Skeletal muscle tissue (tissue), 4 donors: Measurements from ENCODE around the gene CNTRL. TPM values are rescaled to one million over a fixed set of nuclear protein-coding genes. Genes with fewer than 3 reads are reported as not detected.

Experiments
- H3K27ac ChIP-seq: one replicate; pipeline ENCODE4 v1.7.0; 2013; ENCODE audit warnings: mild to moderate bottlenecking, low read depth, low read length, inconsistent platforms
- H3K27me3 ChIP-seq, 3 donors: one replicate each; pipeline ENCODE4 v1.7.0; 2013; ENCODE audit warnings: low read length in 3 of 3; ENCODE audit not compliant: control insufficient read depth in 3 of 3, insufficient read depth in 3 of 3
- H3K36me3 ChIP-seq, 3 donors: one replicate each; pipeline ENCODE4 v1.7.0; 2013; ENCODE audit warnings: low read length in 3 of 3; ENCODE audit not compliant: control insufficient read depth in 3 of 3, insufficient read depth in 3 of 3
- H3K4me1 ChIP-seq, 3 donors: one replicate each; pipeline ENCODE4 v1.7.0; 2013; ENCODE audit warnings: low read length in 3 of 3, mild to moderate bottlenecking in 3 of 3; ENCODE audit not compliant: control insufficient read depth in 3 of 3, insufficient read depth in 3 of 3
- H3K4me3 ChIP-seq, 3 donors: one replicate each; pipeline ENCODE4 v1.7.0; 2013; ENCODE audit warnings: low read length in 3 of 3
- H3K9ac ChIP-seq, 3 donors: one replicate each; pipeline ENCODE4 v1.7.0; 2013; ENCODE audit warnings: low read length in 3 of 3, mild to moderate bottlenecking in 3 of 3, moderate library complexity in 2 of 3, low read depth in 1 of 3
- H3K9me3 ChIP-seq, 3 donors: one replicate each; pipeline ENCODE4 v1.7.0; 2013; ENCODE audit warnings: low read length in 3 of 3; ENCODE audit not compliant: control insufficient read depth in 3 of 3
- total RNA-seq: library from RNA; depleted of rRNA; stranded (reverse); fragments of >200 nt; gene quantifications from one replicate; pipeline ENCODE4 v1.2.3, GENCODE V29; 2014
- donor health status: Osteomylitis.

CNTRL gene
- total RNA-seq, 1 donor from 2014 or later: 8.9 TPM

DNA sequence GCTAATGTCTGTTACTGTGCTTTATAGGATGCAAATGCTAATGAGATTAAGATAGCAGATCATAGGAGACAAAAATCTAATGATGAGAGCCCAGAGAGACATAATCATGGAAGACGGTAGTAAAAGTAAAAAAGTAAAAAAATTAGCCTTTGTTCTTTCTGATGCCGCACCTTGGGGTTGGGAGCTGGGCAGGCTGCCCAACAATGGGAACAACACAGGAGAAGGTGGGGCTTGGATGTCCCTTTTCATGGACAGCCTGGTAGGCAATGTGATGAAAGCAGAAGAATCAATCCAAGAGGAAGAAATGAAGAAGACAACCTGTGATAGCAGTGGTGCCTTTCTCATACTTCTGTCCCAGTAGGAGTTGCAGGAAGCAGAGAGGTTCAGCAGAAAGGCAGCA is 69.7 kb downstream of the CNTRL start:
- H3K9ac ChIP-seq: no peak overlapping the region
- H3K9me3 ChIP-seq: no peaks in the 10 kb centered on the region
- peaks cover 6 to 67% (median 52%) of the 10 kb centered on the region in 3 donors for H3K36me3 ChIP-seq
- no peaks in the 10 kb centered on the region for H3K4me1 ChIP-seq
- no peak overlapping the region for H3K27ac ChIP-seq
- H3K27me3 ChIP-seq: no peaks in the 10 kb centered on the region
- no peak overlapping the region for H3K4me3 ChIP-seq

DNA sequence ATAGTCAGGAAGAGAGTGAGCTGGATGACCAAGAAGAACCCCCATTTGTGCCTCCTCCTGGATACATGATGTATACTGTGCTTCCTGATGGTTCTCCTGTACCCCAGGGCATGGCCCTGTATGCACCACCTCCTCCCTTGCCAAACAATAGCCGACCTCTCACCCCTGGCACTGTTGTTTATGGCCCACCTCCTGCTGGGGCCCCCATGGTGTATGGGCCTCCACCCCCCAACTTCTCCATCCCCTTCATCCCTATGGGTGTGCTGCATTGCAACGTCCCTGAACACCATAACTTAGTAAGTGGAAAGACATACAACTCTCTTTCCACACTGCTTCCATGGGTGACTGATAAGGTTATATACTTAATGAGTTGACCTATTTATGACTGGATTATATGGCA is 75.4 kb downstream of the CNTRL start:
- Histone ChIP-seq H3K4me3 (no peak overlapping the region), H3K27me3 (no peaks in the 10 kb centered on the region), H3K36me3 (peaks cover 4 to 39% (median 39%) of the 10 kb centered on the region in 3 donors)

GRCh38 chr9:121153642-121154041 is 78.9 kb downstream of the CNTRL start:
- Histone ChIP-seq H3K4me1 (no peaks in the 10 kb centered on the region), H3K9me3 (no peaks in the 10 kb centered on the region), H3K27ac (no peak overlapping the region), H3K27me3 (no peaks in the 10 kb centered on the region), H3K4me3 (no peak overlapping the region), H3K9ac (no peak overlapping the region), H3K36me3 (peaks cover 4 to 34% (median 26%) of the 10 kb centered on the region in 3 donors)

More for the DNA sequence above, 75.4 kb downstream of the CNTRL start:
- no peaks in the 10 kb centered on the region for H3K4me1 ChIP-seq
- no peak overlapping the region for H3K27ac ChIP-seq
- H3K9me3 ChIP-seq: no peaks in the 10 kb centered on the region
- H3K9ac ChIP-seq: no peak overlapping the region

DNA sequence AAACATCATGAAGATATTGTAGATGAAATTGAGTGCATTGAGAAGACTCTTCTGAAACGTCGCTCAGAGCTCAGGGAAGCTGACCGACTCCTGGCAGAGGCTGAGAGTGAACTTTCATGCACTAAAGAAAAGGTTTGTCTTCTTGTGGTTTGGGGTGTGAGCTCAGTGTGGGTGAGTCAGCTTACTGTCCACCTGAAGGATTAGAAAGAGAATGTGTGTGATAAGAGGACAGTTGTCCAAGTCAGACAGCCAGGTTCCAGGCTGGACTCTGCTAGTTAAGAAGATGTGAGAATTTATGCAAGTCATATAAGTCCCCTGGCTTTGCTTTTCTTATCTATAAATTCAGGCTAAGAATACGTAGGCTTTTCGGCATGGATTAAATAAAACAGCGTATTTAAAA is 80.0 kb downstream of the CNTRL start:
- Histone ChIP-seq H3K27me3 (no peaks in the 10 kb centered on the region), H3K36me3 (peaks cover 2 to 32% (median 20%) of the 10 kb centered on the region in 3 donors), H3K27ac (no peak overlapping the region), H3K9me3 (no peaks in the 10 kb centered on the region), H3K4me3 (no peak overlapping the region), H3K9ac (no peak overlapping the region), H3K4me1 (no peaks in the 10 kb centered on the region)

DNA sequence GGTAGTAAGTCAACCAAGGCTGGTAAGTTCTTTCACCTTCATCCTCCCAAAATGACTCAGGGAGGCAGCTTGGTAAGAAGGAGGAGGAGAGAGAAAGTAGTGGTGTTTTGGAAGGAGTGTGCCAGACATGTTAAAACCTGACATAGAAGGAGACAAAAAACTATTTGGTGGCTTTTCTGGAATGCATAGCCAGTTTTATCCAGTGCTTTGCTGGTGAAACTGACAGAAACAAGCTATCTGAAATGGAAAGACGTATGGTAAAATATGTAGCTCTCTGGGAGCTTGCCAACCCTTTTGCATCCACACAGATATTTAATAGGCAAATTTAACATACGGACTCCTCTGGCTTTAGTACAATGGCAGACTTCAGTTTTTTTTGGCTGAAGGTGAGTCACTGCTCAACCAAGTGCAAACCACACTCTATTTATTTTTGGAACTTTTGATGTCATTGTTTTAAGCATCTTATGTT is 81.5 kb downstream of the CNTRL start:
- H3K4me3 ChIP-seq: no peak overlapping the region
- H3K27me3 ChIP-seq: no peaks in the 10 kb centered on the region
- H3K4me1 ChIP-seq: no peaks in the 10 kb centered on the region
- H3K27ac ChIP-seq: no peak overlapping the region
- H3K9ac ChIP-seq: no peak overlapping the region
- H3K9me3 ChIP-seq: no peaks in the 10 kb centered on the region
- H3K36me3 ChIP-seq: peaks cover 0 to 34% (median 13%) of the 10 kb centered on the region in 3 donors

DNA sequence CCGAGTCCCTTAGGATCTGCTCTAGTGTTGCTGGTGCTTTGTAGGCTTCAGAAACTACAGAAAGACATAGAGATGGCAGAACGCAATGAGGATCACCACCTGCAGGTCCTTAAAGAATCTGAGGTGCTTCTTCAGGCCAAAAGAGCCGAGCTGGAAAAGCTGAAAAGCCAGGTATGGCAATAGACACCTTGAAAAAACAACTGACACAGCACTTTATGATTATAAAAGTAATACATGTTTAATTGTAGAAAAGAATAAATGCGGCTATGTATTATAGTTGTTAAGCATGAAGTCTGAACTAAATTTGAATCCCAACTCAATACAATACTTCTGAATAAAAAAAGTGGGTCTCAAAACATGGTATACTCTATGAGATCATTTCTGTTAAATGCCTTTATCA is 83.2 kb downstream of the CNTRL start:
- no peak overlapping the region for H3K27ac ChIP-seq
- H3K27me3 ChIP-seq: no peaks in the 10 kb centered on the region
- no peak overlapping the region for H3K9ac ChIP-seq
- H3K4me3 ChIP-seq: no peak overlapping the region
- peaks cover 0 to 37% (median 12%) of the 10 kb centered on the region in 3 donors for H3K36me3 ChIP-seq
- H3K4me1 ChIP-seq: no peaks in the 10 kb centered on the region
- H3K9me3 ChIP-seq: no peaks in the 10 kb centered on the region

GRCh38 chr9:121160025-121160424 is 85.3 kb downstream of the CNTRL start:
- H3K27ac ChIP-seq: no peak overlapping the region
- no peak overlapping the region for H3K4me3 ChIP-seq
- no peaks in the 10 kb centered on the region for H3K9me3 ChIP-seq
- H3K27me3 ChIP-seq: no peaks in the 10 kb centered on the region
- H3K36me3 ChIP-seq: peaks cover 0 to 36% (median 12%) of the 10 kb centered on the region in 3 donors
- no peaks in the 10 kb centered on the region for H3K4me1 ChIP-seq
- no peak overlapping the region for H3K9ac ChIP-seq

- no peaks in the 10 kb centered on the region for H3K4me1 ChIP-seq
- no peak overlapping the region for H3K9ac ChIP-seq
- no peaks in the 10 kb centered on the region for H3K27me3 ChIP-seq
- H3K9me3 ChIP-seq: no peaks in the 10 kb centered on the region
- no peak overlapping the region for H3K27ac ChIP-seq
- H3K36me3 ChIP-seq: peaks cover 10 to 29% (median 26%) of the 10 kb centered on the region in 3 donors
- H3K4me3 ChIP-seq: no peak overlapping the region
These were observed 93.3 kb downstream of the CNTRL start for GRCh38 chr9:121168052-121168451.

GRCh38 chr9:121169094-121169601 is 94.4 kb downstream of the CNTRL start:
- no peak overlapping the region for H3K4me3 ChIP-seq
- H3K27me3 ChIP-seq: no peaks in the 10 kb centered on the region
- H3K36me3 ChIP-seq: peaks cover 12 to 40% (median 33%) of the 10 kb centered on the region in 3 donors
- peaks cover 0 to 4% (median 0%) of the 10 kb centered on the region in 3 donors for H3K4me1 ChIP-seq
- H3K9me3 ChIP-seq: no peaks in the 10 kb centered on the region
- H3K27ac ChIP-seq: no peak overlapping the region
- H3K9ac ChIP-seq: no peak overlapping the region

DNA sequence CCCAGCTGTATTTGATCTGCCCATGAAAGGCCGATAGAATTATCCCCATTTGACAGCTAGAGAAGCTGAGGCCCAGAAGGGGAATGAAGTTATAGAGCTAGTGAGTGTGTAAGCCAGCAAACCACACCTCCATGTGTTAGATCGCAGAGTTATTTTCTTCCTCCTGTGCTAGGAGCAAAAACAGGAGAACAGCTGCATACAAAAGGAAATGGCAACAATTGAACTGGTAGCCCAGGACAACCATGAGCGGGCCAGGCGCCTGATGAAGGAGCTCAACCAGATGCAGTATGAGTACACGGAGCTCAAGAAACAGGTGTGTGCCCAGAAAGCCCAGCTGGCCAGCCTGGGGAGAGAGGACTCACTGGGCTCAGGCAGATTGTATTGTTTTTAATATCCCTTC is 96.5 kb downstream of the CNTRL start:
- H3K27ac ChIP-seq: no peak overlapping the region
- peaks cover 0 to 4% (median 0%) of the 10 kb centered on the region in 3 donors for H3K4me1 ChIP-seq
- peaks cover 12 to 37% (median 30%) of the 10 kb centered on the region in 3 donors for H3K36me3 ChIP-seq
- H3K9me3 ChIP-seq: no peaks in the 10 kb centered on the region
- no peaks in the 10 kb centered on the region for H3K27me3 ChIP-seq
- no peak overlapping the region for H3K4me3 ChIP-seq
- no peak overlapping the region for H3K9ac ChIP-seq
